WTC11 (cell line): Measurements from ENCODE around the gene FSTL4. TPM values are rescaled to one million over a fixed set of nuclear protein-coding genes. Genes with fewer than 3 reads are reported as not detected.

Experiments
- ATAC-seq: fragments of 200-7000 bp; cut with Tn5 transposase; 2 replicates; pipeline ENCODE4 v1.10.0; 2021; ENCODE audit warnings: mild to moderate bottlenecking, moderate library complexity
- CTCF ChIA-PET: fragments of 300-600 bp; sonication (Branson Sonifier 250); formaldehyde crosslinking; loops from one replicate; lab custom pipeline; 2021; ENCODE audit warnings: antibody characterized with exemption; lab: Charles Lee
- POLR2A ChIA-PET: fragments of 350-600 bp; sonication (Branson Sonifier 250); formaldehyde crosslinking; loops from one replicate; lab custom pipeline; 2021; ENCODE audit warnings: antibody characterized with exemption; lab: Charles Lee
- DNase-seq: peaks from one replicate; pipeline ENCODE4 v3.0.0; 2021; ENCODE audit warnings: low spot score
- H3K27ac Mint-ChIP-seq: 2 replicates; pipeline ENCODE4 v1.8.0; 2021; ENCODE audit warnings: mixed read lengths
- H3K27me3 Mint-ChIP-seq: 2 replicates; pipeline ENCODE4 v1.8.0; 2021; ENCODE audit warnings: low read depth, mild to moderate bottlenecking, moderate library complexity, mixed read lengths
- H3K36me3 Mint-ChIP-seq: 2 replicates; pipeline ENCODE4 v1.8.0; 2021; ENCODE audit warnings: mixed read lengths
- H3K4me1 Mint-ChIP-seq: 2 replicates; pipeline ENCODE4 v1.8.0; 2022; ENCODE audit warnings: mixed read lengths
- H3K4me3 Mint-ChIP-seq: 2 replicates; pipeline ENCODE4 v1.8.0; 2021; ENCODE audit warnings: mild to moderate bottlenecking, moderate library complexity, mixed read lengths
- H3K9me3 Mint-ChIP-seq: 2 replicates; pipeline ENCODE4 v1.8.0; 2021; ENCODE audit warnings: mixed read lengths
- AFF4 ChIP-seq: sonication (generic); formaldehyde crosslinking; IDR thresholded peaks from 2 replicates; pipeline ENCODE4 v1.8.1; 2023; ENCODE audit warnings: mild to moderate bottlenecking, missing genetic modification reagents, borderline replicate concordance
- ATF3 ChIP-seq: sonication (generic); formaldehyde crosslinking; conservative IDR thresholded peaks from 2 replicates; pipeline ENCODE4 v1.8.1; 2022; ENCODE audit warnings: mild to moderate bottlenecking, missing genetic modification reagents
- E2F1 ChIP-seq: sonication (generic); formaldehyde crosslinking; IDR thresholded peaks from 2 replicates; pipeline ENCODE4 v1.8.0; 2022; ENCODE audit warnings: mild to moderate bottlenecking, missing genetic modification reagents
- E2F4 ChIP-seq: sonication (generic); formaldehyde crosslinking; IDR thresholded peaks from 2 replicates; pipeline ENCODE4 v1.8.1; 2022; ENCODE audit warnings: low read depth, mild to moderate bottlenecking, moderate library complexity, missing genetic modification reagents, borderline replicate concordance
- EMX1 ChIP-seq: fragments of 250-450 bp; sonication (Bioruptor Pico); IDR thresholded peaks from 2 replicates; pipeline ENCODE4 v1.8.0; 2021; ENCODE audit warnings: mild to moderate bottlenecking
- ESRRA ChIP-seq: sonication (generic); formaldehyde crosslinking; IDR thresholded peaks from 2 replicates; pipeline ENCODE4 v1.8.1; 2022; ENCODE audit warnings: mild to moderate bottlenecking, missing genetic modification reagents, borderline replicate concordance
- ETV6 ChIP-seq: sonication (generic); formaldehyde crosslinking; IDR thresholded peaks from 2 replicates; pipeline ENCODE4 v1.8.1; 2022; ENCODE audit warnings: mild to moderate bottlenecking, missing genetic modification reagents
- IRF1 ChIP-seq: sonication (generic); formaldehyde crosslinking; IDR thresholded peaks from 2 replicates; pipeline ENCODE4 v1.8.0; 2023; ENCODE audit warnings: missing genetic modification reagents
- JUN ChIP-seq: sonication (generic); formaldehyde crosslinking; IDR thresholded peaks from 2 replicates; pipeline ENCODE4 v1.8.0; 2023; ENCODE audit warnings: mild to moderate bottlenecking, missing genetic modification reagents
- MLX ChIP-seq: sonication (generic); formaldehyde crosslinking; IDR thresholded peaks from 2 replicates; pipeline ENCODE4 v1.8.1; 2023; ENCODE audit warnings: mild to moderate bottlenecking, missing genetic modification reagents, moderate library complexity
- NFATC4 ChIP-seq: fragments of 250-450 bp; sonication (Bioruptor Pico); IDR thresholded peaks from 2 replicates; pipeline ENCODE4 v1.9.0; 2021; ENCODE audit warnings: mild to moderate bottlenecking
- RELA ChIP-seq: sonication (generic); formaldehyde crosslinking; IDR thresholded peaks from 2 replicates; pipeline ENCODE4 v1.8.1; 2022; ENCODE audit warnings: missing genetic modification reagents, mild to moderate bottlenecking, borderline replicate concordance
- SMAD4 ChIP-seq: sonication (generic); formaldehyde crosslinking; IDR thresholded peaks from 2 replicates; pipeline ENCODE4 v1.8.0; 2022; ENCODE audit warnings: mild to moderate bottlenecking, missing genetic modification reagents
- STAT6 ChIP-seq: sonication (generic); formaldehyde crosslinking; conservative IDR thresholded peaks from 2 replicates; pipeline ENCODE4 v1.8.1; 2023; ENCODE audit warnings: mild to moderate bottlenecking, low read depth, missing genetic modification reagents, moderate library complexity
- ZBTB21 ChIP-seq: sonication (generic); formaldehyde crosslinking; IDR thresholded peaks from 2 replicates; pipeline ENCODE4 v1.8.1; 2023; ENCODE audit warnings: mild to moderate bottlenecking, missing genetic modification reagents, borderline replicate concordance
- ZNF121 ChIP-seq: sonication (generic); formaldehyde crosslinking; IDR thresholded peaks from 2 replicates; pipeline ENCODE4 v1.8.0; 2023; ENCODE audit warnings: missing genetic modification reagents
- ZNF263 ChIP-seq: sonication (generic); formaldehyde crosslinking; IDR thresholded peaks from 2 replicates; pipeline ENCODE4 v1.8.1; 2022; ENCODE audit warnings: low read depth, mild to moderate bottlenecking, moderate library complexity, missing genetic modification reagents
- ZNF396 ChIP-seq: fragments of 250-450 bp; sonication (Bioruptor Pico); IDR thresholded peaks from 2 replicates; pipeline ENCODE4 v1.8.0; 2021; ENCODE audit warnings: mild to moderate bottlenecking, moderate library complexity, borderline replicate concordance
- total RNA-seq: library from RNA; stranded (reverse); gene quantifications from 3 replicates; pipeline ENCODE4 v1.2.3, GENCODE V29; 2021

FSTL4 gene
- total RNA-seq, 1 experiment from 2014 or later: 6.1 TPM

- no peak for DNase-seq
- H3K4me3 Mint-ChIP-seq: no peak overlapping the region
- CTCF ChIA-PET: interaction anchor here (3.6 kb wide), 1 partner anchor 30 kb away, joined by 15 read pairs; no protein-coding TSS in a partner anchor
These were observed 159.1 kb downstream of the FSTL4 start for GRCh38 chr5:133453084-133453780.

GRCh38 chr5:133451926-133452325, 160.4 kb downstream of the FSTL4 start:
- no peak for TF ChIP-seq RELA (CRISPR knock-in tag)
- TF ChIP-seq SMAD4: no peak
- no peak for TF ChIP-seq NFATC4 (CRISPR knock-in tag)
- no peak for TF ChIP-seq STAT6 (CRISPR knock-in tag)
- TF ChIP-seq EMX1: no peak
- TF ChIP-seq IRF1 (CRISPR knock-in tag): no peak
- no peak for TF ChIP-seq E2F1 (CRISPR knock-in tag)
- no peak for TF ChIP-seq JUN
- no peak for TF ChIP-seq MLX (CRISPR knock-in tag)
- no peak for TF ChIP-seq ZNF396
- TF ChIP-seq ZBTB21: no peak
- TF ChIP-seq AFF4 (CRISPR knock-in tag): no peak
- TF ChIP-seq ATF3: no peak
- TF ChIP-seq ESRRA (CRISPR knock-in tag): no peak
- no peaks in the 10 kb centered on the region for H3K9me3 Mint-ChIP-seq
- DNase-seq (no peak), ATAC-seq (no peak)
- ChIA-PET POLR2A (no interaction called here), CTCF (interaction anchor here (0.8 to 3.6 kb wide), 3 partner anchors 9 to 30 kb away, joined by 3 to 15 read pairs (median 10); no protein-coding TSS in a partner anchor)
- no peak overlapping the region for H3K27ac Mint-ChIP-seq
- H3K36me3 Mint-ChIP-seq: no peaks in the 10 kb centered on the region
- no peak overlapping the region for H3K4me3 Mint-ChIP-seq
- peaks cover 6% of the 10 kb centered on the region for H3K4me1 Mint-ChIP-seq
- no peaks in the 10 kb centered on the region; the same call in 1 of the 2 replicates for H3K27me3 Mint-ChIP-seq

More at GRCh38 chr5:133453084-133453780, 159.1 kb downstream of the FSTL4 start:
- Mint-ChIP-seq H3K36me3 (no peaks in the 10 kb centered on the region), H3K27ac (no peak overlapping the region), H3K27me3 (no peaks in the 10 kb centered on the region; the same call in 1 of the 2 replicates), H3K4me1 (peaks cover 15% of the 10 kb centered on the region), H3K9me3 (no peaks in the 10 kb centered on the region)
- POLR2A ChIA-PET: no interaction called here
- no peak for ATAC-seq
- TF ChIP-seq E2F4 (CRISPR knock-in tag) (no peak), ZNF263 (no peak), ZNF121 (CRISPR knock-in tag) (no peak), ETV6 (CRISPR knock-in tag) (no peak)
